Kidney epithelial cell (primary cell): ENCODE data around the gene LRP8. TPM values are rescaled to one million over a fixed set of nuclear protein-coding genes. Genes with fewer than 3 reads are reported as not detected.

ENCODE experiments used
- DNase-seq: peaks from one replicate; pipeline ENCODE4 v3.0.0-alpha.2; 2010; ENCODE audit warnings: low read depth
- H3K27me3 ChIP-seq: 2 replicates; pipeline ENCODE4 v1.6.0; 2011; ENCODE audit warnings: low read length; ENCODE audit not compliant: control insufficient read depth, insufficient read depth
- H3K36me3 ChIP-seq: 2 replicates; pipeline ENCODE4 v1.5.1; 2011; ENCODE audit warnings: low read length; ENCODE audit not compliant: control insufficient read depth, insufficient read depth
- H3K4me3 ChIP-seq: 2 replicates; pipeline ENCODE4 v1.5.1; 2011; ENCODE audit warnings: low read depth, mild to moderate bottlenecking, control low read depth, low read length
- CTCF ChIP-seq: IDR thresholded peaks from 2 replicates; pipeline ENCODE4 v1.5.1; 2011; ENCODE audit warnings: mild to moderate bottlenecking, moderate library complexity, low read length, control low read depth, inconsistent platforms; ENCODE audit not compliant: insufficient read depth, poor library complexity, severe bottlenecking
- total RNA-seq: library from RNA; depleted of rRNA; stranded (reverse); fragments of >200 nt; gene quantifications from 2 replicates; pipeline ENCODE4 v1.2.3, GENCODE V29; 2015

LRP8 gene
- total RNA-seq, 1 donor from 2014 or later, result 7.5 TPM

GRCh38 chr1:53195246-53196016, 132.4 kb downstream of the LRP8 start:
- H3K4me3 ChIP-seq, result no peak overlapping the region
- TF ChIP-seq CTCF, result no peak
- H3K27me3 ChIP-seq, result no peaks in the 10 kb centered on the region
- H3K36me3 ChIP-seq, result no peaks in the 10 kb centered on the region
- no peak for DNase-seq

Other genes starting within 250 kb of the LRP8 start
- gene SLC1A7, start 185.4 kb downstream of the LRP8 start, total RNA-seq, result not detected in 2 replicates
- 14.1 and 20.7 TPM in 2 replicates for gene CPT2, start 131.2 kb downstream of the LRP8 start, total RNA-seq
- 54.8 and 55.9 TPM in 2 replicates for gene CZIB, start 107.4 kb downstream of the LRP8 start, total RNA-seq
- 28.1 and 42.4 TPM in 2 replicates for gene MAGOH, start 89.6 kb downstream of the LRP8 start, total RNA-seq
- gene DMRTB1, start 131.3 kb upstream of the LRP8 start, total RNA-seq, result not detected in 2 replicates